HTERT RPE-1 (cell line): ENCODE measurements around the gene UBE4B.

ENCODE experiments used
- in situ Hi-C: fragments of 300-500 bp; cut with MboI; formaldehyde crosslinking; loops from 4 replicates; pipeline ENCODE4 v1.14.3; 2020; ENCODE audit warnings: low sequenced_read_pairs

The UBE4B gene

DNA sequence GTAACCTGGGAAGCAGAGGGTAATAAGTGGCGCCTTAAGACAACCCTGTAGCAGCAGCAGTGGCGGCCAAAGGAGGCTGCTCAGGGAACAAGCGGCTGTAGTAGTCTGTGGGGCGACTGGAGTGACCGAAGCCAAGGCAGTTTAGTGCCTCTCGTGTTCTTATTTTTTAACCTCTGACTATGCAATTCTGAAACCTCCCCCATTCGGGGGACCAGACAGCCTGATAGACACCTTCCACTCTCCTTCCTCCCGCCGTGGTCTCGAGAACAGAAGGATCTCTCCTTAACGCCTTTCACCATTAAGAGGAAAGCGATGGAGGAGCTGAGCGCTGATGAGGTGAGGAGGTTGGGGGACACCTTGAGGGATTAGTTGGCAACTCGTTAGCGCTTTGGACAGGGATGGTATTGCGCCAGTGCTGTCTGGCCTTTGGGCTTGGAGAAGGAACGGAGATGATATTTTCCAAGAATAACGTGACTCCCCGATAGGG is 644 bp downstream of the UBE4B start:
- in situ Hi-C loops: no loop called here

DNA sequence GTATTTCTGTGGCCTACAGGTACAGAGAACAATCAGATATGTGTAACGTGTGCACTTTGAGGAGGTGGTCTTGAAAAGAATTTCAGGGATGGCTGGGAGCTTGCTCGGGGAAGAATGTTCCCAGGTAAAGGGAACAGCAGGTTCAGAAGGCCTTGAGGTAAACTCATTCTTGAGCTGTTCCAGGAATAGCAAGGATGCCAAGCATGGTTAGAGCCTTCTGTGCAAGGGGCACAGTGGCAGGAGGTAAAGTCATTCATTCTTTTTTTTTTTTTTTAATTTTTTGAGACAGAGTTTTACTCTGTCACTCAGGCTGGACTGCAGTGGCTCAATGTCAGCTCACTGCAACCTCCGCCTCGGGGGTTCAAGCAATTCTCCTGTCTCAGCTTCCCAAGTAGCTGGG is 10.0 kb downstream of the UBE4B start:
- in situ Hi-C loops: no loop called here

DNA sequence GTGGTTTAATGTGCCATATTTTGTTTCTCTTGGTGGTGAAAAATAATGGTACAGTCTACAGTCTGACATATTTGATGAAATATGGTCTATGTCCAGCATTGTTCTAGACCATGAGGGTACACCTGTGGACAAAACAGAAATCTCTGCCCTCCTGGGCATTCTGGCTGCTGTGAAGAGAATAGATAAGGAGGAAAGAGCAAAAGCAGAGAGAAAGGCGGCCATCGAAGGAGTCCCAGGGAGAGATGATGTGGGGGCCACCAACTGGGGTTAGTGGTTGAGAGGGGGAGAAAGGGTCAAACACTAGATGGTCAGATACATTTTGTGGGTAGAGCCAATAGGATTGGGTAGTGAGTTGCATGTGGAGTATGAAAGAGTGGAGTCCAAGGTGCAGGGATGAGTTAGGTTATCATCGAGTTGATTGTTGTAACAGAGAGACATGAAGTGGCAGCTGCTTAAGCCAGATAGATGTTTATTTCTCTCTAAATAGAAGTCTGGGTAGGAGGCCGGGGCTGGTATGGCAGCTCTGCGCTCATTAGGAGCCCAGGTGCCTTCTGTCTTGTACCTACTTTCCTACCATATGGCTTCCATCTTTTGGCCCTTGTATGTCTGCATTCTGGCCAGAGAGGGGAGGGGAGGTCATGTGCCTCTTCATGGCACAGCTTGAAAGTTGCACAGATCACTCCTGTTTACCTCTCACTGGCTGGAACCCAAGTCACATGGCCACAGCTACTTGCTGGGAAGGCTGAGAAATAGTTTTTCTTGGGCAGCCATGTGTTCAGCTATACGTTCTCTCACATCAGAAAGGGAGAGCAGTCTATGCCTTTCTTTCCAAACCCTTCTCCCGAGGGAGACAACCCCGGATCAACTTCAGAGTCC is 13.0 kb downstream of the UBE4B start:
- in situ Hi-C loops: no loop called here

DNA sequence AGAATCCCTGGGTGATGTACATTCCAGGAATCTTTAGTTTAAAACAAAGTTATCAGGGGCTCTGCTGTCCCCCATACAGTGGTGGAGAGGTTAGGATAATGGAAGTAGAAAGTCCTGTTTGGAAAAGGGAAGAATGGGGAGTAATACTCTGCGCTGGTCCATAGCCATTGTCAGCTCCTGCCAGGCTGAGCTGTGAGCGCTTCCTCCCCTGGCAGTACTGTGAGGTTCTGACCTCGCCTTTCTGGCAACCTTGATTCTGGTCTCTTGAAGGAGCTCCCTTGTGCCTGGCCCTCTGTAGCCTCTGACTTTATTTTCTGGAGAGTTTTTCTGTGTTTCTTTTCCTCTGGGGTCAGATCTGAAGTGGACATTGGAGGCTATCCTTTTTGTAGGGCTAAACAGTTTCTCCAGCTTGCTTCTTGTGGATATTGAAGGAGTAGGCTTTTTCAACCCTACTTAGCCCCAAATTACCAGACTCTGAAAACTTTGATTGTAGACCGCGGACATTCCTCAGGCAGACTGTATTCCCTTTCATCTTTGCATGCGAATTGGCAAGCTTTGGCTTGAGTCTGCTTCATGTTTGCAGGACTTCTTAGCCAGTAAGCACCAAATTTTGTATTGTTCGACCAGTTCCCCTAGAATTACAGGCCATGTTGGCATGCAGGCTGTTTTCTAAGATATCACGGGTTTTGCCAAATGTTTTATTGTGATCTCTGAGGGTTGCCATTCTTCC is 13.8 kb downstream of the UBE4B start:
- in situ Hi-C loops: no loop called here

DNA sequence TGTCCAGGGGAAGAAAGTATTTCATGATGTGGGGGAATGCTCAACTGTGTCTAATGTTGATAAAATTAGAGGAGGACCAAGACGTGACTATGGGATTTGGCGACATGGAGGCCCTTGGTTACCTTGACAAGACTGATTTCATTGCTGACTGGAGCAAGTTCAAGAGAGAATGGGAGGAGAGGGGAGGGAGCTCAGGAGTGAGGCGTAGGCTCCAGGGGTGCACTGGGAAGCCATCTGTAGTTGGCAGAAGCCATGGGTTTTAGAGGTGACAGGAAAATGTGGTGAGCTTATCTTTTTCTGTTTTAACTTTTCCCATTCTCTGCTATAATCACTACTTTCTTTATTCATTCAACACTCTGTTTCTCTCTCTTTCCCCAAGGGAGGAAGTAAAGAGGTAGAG is 15.8 kb downstream of the UBE4B start:
- in situ Hi-C loops: no loop called here

DNA sequence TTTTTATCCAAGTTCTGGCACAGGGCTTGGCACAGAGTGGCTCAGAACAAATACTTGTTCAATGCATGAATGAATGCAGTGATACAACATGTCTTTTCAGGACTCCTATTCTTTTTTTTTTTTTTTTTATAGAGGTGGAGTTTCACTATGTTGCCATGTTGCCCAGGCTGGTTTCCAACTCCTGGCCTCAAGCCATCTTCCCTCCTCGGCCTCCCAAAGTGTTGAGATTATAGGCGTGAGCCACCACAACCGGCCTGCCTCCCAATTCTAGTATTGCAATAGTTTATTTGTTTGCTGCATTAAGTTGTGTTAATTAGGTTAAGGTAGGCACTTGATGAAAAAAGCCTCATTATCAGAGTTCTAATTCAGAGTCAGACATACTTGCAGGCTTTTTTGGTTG is 17.9 kb downstream of the UBE4B start:
- in situ Hi-C loops: no loop called here

DNA sequence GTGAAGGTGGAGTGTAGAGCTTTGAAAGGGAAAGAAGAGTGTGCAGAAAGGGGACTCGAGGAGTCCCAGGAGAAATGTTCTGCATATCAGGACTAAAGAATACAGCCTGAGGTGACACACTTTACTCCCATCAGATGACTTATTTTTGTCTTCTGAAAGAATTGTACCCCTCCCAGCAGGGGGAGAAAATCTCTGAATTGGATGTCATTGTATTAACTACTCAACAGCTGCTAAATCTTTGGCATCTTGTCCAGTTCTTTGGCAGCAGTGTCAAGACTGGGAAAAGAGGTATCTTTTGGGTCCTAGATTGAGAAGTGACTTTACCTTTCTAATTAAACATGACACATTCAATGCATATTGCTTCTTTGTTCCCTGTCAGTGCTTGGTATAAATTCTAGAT is 18.9 kb downstream of the UBE4B start:
- in situ Hi-C loops: no loop called here

DNA sequence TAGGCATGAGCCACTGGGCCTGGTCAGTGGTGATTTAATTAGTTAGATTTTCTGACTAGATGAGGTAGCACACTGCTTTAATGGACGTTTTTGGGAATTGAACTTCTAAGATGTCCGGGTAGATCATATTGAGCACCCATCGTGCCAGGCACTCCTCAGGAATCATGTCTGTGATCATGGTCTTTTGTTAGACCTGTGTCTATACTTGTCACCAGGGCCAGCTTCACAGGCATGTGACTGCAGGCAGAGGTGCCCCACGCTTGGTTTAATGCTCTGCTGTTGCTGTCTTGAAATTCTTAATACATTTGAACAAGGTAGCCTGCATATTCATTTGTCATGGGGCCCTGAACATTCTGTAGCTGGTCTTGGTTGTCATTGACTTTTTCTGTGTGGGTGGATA is 19.6 kb downstream of the UBE4B start:
- in situ Hi-C loops: no loop called here

DNA sequence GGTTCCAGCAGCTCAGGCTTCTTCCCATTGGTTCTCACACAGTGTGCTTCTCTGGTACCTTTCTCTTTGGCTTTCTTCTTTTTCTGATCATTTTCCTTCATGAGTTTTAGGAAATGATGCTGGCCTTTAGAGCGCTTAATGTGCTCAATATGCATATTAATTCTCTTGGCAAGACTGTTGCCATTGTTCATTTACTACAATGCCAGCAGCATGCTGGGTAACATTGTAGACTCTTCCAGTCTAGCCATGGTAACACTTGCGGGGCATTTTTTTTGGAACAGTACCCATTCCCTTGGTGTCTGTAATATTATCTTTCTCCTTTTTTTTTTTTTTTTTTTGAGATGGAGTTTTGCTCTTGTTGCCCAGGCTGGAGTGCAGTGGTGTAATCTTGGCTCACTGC is 21.7 kb downstream of the UBE4B start:
- in situ Hi-C loops: no loop called here

DNA sequence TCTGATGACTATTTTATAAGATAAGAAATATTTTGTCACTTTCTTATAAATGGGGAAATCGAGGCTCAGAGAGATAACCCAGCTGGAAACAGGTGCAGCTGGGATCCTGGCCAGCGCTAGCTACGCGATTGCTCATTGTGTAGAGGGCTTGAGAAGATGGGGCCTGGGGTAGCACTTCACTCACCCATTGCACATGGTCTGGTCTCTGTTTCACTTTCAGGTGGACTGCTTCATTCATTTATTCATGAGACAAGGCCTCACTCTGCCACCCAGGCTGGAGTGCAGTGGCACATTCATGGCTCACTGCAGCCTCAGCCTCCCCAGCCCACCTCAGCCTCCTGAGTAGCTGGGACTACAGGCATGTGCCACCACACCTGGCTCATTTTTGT is 23.8 kb downstream of the UBE4B start:
- in situ Hi-C loops: no loop called here

DNA sequence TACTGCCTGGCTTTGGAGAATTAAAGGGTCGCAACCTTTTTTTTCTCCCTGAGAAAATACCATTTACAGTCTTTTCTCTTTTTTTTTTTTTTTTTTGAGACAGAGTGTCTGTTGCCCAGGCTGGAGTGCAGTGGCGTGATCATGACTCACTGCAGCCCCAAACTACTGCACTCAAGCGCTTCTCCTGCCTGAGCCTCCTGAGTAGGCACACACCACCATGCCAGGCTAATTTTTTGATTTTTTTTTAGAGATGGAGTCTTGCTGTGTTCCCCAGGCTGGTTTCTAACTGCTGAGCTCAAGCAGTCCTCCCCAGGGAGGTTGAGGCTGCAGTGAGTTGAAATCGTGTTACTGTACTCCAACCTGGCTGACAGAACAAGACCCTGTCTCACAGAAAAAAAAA is 24.6 kb downstream of the UBE4B start:
- in situ Hi-C loops: no loop called here

DNA sequence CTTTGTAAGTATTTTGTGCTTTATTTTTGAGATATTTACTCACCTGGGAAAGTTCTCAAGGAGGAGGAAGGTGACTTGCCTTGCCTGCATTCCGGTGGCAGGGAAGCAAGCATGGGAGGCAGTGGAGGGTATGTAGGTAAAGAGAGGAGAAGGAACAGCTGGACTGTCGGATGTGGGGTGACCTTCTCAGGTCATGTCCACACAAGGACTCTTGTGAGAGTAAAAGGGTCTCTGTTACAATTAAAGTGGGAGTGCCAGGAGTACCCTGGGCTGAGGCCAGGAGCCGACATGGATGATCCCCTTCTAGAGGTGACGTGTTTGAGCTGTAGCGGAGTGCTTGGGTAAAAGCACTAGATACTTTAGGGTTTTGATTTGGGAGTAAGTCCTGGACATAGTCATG is 25.0 kb downstream of the UBE4B start:
- in situ Hi-C loops: no loop called here

DNA sequence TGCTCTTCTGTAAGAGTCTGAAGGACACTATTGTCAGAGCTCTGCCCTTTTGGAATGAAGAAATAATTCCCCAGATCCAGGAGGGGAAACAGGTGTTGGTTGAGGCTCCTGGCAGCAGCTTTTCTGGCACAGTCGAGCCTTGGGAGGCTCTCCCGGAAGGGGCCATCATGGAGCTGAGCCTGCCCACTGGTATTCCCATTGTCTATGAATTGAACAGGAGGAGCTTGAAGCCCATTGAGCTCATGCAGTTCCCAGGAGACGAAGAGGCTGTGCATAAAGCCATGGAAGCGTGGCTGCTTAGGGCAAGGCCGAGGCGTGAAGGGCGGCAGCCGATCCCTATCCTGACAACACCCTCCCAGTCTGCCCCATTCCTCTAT is 26.6 kb downstream of the UBE4B start:
- in situ Hi-C loops: no loop called here

DNA sequence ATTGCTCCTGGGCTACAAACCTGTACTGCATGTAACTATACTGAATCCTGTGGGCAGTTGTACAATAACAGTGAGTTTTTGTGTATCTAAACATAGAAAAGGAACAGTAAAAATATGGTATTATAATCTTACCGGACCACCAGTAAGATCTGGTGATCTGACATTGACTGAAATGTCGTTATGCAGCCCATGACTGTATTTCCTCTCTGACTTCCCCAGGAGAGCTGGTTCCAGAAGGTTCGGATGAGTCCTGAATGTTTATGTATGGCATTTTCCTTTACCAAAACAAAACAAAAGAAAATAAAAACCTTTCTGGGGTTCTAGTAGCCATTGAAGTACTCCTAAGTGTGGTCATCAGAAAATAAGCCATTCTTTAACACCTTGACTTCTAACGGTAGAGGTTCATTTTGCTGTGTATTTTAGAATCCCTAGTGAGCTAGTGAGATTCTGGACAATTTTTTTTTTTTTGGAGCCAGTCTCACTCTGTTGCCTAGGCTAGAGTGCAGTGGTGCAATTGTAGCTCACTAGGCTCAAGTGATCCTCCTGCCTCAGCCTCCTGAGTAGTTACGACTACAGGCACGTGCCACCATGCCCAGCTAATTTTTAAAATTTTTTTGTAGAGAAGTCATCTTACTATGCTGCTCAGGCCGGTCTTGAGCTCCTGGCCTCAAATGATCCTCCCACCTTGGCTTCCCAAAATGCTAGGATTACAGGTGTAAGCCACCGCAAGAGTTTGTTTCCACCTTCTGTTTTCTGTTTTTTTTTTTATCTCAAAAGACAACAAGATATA is 27.7 kb downstream of the UBE4B start:
- in situ Hi-C loops: no loop called here

DNA sequence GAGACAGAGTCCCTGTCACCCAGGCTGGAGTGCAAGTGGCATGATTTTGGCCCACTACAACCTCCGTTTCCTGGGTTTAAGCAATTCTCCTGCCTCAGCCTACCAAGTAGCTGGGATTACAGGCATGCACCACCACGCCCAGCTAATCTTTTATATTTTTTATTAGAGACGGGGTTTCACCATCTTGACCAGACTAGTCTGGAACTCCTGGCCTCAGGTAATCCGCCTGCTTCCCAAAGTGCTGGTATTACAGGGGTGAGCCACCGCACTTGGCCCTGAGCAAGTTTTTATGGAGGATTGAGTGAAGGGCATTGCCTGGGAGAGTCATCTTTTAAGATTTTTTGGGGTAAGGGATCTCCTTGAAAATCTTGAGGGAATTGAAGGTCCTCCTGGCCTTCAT is 28.5 kb downstream of the UBE4B start:
- in situ Hi-C loops: no loop called here

DNA sequence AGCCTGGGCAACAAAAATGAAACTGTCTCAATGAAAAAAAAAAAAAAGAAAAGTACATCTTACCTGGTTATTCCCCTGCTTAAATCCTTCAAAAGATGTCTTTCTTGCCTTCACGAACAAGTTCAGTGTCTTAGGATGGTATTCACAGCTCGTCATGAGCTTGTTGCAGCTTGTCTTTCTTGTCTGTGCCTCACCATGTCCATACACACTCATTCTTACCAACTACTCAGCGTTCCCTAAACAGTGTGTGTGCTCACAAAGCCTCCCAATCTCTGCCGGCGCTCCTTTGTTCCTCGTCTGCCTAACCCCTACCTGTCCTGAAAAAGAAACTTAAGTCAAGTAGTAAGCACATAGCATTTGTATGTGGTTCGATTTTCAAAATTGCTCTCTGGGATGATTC is 31.1 kb downstream of the UBE4B start:
- in situ Hi-C loops: no loop called here

DNA sequence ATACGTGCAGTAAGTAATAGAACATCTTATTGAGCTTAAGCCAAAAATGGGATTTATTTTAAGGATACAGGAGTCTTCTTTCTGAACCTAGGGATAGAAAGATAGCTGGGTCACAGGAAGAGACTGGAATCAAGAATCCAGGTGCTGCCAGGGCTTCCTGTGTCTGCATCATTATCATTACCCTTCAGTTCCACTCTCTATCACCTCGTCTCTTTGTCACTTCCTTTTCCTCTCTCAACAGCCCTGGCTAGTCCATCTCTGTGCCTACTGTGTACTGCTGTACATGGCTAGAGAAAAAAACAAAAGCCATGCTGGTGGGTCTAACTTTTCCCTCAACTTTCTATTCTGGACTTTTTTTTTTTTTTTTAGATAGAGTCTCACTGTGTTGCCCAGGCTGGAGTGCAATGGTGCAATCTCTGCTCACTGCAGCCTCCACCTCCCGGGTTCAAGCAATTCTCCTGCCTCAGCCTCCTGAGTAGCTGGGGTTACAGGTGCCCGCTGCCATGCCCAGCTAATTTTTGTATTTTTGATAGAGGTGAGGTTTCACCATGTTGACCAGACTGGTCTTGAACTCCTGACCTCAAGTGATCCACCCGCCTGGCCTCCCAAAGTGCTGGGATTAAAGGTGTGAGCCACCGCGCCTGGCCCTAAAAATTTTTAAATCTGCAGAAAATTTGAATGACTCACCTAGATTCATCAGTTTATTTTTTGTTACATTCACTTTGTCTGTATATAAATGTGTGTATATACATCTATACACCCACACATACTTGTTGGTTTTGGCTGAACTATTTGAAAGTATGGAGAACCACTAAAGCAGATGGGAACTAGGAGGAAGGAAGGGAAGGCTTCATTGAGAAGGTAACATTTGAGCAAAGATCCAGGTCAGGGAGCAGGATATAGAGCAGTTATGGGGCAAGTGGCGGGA is 31.9 kb downstream of the UBE4B start:
- in situ Hi-C loops: no loop called here

DNA sequence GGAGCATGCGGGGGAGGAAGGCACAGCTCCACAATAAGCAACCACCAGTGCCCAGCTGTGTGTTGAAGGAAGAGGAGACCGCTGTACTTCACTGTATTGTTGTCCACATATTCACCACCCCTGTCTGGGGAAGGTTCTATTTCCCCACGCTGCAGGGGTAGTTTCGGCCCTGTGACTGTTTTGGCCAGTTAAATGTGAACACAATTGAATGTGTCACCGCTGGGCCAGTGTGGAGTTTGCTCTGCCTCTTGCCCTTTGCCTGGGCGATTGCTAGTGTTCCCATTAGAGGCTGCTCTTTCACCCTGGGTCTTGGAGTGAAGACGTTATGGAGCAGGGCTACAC is 32.6 kb downstream of the UBE4B start:
- in situ Hi-C loops: no loop called here

DNA sequence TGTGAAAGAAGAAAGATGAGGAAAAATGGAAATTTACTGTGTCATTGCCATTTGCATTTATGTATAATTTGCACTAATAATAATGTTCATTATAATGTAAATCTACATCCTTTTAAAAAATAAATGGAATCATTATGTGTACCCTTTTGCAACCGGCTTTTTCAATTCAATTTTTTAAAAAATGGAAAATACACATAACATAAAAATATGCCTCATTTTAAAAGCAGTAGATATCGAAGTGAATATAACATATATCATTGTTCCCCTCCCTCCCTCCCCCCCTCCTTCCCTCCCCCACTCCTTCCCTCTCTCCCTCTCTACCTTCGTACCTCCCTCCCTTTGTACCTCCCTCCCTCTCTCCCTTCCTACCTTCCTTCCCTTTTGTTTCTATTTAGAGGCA is 33.0 kb downstream of the UBE4B start:
- in situ Hi-C loops: no loop called here

DNA sequence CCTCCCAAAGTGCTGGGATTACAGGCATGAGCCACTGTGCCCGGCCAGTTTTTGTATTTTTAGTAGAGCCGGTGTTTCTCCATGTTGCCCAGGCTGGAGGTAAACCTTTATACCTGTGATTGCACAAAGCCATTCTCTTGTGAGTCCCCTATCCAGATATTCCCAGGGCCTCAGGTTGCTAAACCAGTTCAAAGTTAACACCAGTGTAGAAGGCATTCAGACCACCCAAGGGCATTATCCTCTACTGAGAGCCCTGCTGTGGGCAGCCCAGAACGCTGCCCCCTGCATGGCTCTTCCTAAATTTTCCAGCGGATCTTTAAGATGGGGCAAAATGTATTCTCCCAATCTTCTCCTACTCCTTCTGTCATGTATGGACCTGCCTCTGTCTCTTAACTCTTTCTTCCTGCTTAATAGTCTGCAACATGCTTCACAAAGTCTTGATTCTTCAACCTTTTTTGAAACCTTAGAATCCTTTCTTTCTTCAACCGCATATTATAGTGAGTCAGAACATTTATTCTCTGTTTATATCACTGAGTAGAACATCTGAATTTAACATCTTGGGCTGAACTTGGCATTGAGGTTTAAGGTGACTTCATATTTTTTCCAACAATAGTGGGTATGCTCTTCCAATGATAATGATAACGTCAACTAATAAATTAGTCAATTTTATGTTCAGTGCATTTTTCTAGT is 36.0 kb downstream of the UBE4B start:
- in situ Hi-C loops: no loop called here
